HS-5 (cell line): Measurements from ENCODE around the gene C1orf174.

Experiments
- DNase-seq: peaks from one replicate; pipeline ENCODE4 v3.0.0-alpha.2; 2012; ENCODE audit warnings: low read depth

Gene C1orf174

DNA sequence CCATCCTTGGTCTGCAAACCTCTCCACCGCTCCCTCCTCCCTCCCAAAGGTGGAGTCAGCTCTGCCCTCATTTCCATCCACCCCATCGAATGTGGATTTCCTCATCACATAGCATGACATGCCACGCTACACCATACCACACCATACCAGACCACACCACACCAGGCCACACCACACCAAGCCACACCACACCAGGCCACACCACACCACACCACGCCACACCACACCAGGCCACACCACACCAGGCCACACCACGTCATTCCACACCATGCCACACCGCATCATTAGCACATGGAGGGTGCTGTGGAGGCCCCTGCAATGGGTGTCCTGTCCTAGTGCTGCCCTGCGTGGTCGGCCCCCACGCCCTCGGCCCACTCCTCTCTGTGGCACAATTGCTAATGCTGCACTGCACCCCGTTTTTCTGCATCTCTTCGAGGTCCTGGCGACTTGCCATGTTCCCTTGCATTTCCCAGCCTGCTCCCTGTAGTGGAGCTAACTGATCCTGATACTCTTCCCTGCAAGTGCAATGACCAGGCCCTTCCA, 31.5 kb downstream of the C1orf174 start:
- no peak for DNase-seq

DNA sequence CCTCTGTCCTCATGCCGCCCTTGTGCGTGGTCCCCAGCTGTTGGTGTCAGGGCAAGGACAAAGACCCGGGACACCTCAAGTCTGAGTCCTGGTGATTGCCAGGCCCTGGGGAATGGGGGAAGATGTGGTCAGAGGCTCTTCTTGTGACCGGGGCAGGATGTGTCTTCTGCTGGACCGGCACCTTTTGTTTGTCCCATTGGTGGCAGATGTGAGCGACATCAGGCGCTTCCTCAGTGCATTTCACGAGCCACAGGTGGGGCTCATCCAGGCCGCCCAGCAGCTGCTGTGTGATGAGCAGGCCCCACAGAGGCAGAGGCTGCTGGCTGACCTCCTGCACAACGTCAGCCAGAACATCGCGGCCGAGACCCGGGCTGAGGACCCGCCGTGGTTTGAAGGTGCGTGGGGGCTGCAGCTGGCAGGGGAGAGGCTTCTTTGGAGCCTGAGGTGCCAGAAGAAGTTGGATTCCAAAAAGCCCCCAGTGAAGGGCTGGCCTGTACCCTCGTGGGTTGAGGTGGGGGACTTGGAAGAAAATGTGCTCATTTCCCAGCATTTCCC, 34.4 kb downstream of the C1orf174 start:
- DNase-seq = no peak

DNA sequence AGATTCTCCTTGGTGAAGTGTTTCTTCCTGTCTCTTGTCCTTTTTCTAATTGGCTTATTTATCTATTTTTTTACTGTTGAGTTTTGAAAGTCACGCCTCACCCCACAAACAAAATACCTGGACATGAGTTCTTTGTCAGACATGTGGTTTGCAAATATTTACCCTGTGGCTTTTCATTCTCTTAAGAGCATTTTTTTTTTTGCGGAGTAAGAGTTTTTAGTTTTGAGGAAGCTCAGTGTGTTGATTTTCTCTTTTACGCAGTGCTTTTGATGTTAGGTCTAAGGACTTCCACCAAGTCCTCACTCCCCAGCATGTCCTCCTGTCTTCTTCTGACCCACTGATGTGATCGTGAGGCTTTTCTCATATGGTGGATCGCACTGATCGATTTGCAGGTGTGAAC, 35.2 kb downstream of the C1orf174 start:
- no peak for DNase-seq

DNA sequence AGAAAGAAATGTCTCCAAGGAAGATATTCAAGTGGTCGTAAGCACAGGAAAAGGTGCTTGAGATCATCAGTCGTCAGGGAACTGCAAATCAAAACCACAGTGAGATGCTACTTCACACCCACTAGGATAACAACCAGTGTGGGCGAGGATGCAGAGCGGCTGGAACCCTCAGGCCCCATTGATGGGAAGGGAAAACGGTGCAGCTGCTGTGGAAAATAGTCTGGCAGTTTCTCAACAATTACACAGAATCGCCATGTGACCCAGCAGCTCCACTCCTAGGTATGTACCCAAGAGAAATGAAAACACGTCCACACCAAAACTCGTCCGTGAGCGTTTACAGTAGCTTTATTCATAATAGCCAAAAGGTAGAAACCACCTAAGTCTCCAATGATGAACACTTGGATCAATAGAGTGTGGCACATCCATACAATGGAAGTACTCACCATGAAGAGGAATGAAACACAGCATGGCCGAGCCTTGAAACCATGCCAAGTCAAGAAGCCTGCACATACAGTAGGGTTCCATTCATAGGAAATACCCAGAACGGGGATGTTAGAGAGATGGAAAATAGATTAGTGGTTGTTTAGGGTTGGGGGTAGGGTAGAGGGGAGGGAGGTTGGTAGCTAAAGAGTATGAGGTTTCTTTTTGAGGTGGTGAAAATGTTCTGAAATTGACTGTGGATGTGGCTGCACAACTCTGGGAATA, 36.7 kb downstream of the C1orf174 start:
- no peak for DNase-seq

DNA sequence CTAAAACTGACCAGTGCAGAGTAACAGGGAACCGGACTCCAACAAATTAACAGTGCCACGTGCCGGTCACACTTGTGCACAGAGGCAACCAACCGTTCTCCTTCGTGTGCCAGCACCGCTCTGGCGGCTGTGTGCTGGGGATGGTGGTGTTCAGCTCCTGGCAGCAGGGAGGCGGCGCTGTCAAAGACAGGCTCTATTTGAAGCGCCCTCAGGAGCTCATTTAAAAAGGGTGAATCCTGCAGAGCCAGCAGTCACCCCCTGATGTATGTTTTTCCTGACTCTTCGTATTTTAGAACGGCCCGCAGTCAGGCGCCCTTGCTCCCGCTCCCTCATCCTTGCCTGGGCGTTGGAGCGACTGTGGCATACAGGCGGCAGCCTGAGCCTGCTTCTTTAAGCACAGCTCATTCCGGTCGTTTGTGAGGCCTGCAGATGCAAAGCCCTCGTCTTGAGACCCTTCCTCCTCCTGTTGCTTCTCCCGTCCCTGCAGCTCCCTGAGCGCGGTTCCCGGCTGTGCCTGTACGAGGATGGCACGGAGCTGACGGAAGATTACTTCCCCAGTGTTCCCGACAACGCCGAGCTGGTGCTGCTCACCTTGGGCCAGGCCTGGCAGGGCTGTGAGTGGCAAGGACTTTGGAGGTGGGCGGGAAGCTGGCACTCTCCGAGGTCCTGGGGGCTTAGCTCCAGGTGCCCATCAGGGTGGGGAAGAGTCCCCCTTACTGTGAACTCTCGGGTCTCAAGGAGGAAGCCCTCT, 41.7 kb downstream of the C1orf174 start:
- DNase-seq = no peak

DNA sequence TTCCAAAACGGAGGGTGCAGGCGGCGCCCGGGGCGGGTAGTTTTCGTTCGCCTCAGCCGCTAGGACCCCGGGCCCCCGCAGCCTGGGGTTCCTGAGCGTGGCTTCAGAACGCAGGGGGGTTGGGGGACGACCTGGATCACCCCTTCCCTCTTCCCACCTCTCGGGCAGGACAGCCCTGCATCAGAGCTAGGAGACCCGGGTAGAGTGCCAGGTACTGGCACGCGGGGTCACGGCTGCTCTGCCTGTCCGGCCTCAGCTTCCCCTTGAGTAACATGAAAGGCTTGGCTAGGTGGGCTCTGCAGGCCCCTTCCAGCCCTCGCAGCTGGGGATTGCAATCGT, 42.3 kb downstream of the C1orf174 start:
- no peak for DNase-seq

DNA sequence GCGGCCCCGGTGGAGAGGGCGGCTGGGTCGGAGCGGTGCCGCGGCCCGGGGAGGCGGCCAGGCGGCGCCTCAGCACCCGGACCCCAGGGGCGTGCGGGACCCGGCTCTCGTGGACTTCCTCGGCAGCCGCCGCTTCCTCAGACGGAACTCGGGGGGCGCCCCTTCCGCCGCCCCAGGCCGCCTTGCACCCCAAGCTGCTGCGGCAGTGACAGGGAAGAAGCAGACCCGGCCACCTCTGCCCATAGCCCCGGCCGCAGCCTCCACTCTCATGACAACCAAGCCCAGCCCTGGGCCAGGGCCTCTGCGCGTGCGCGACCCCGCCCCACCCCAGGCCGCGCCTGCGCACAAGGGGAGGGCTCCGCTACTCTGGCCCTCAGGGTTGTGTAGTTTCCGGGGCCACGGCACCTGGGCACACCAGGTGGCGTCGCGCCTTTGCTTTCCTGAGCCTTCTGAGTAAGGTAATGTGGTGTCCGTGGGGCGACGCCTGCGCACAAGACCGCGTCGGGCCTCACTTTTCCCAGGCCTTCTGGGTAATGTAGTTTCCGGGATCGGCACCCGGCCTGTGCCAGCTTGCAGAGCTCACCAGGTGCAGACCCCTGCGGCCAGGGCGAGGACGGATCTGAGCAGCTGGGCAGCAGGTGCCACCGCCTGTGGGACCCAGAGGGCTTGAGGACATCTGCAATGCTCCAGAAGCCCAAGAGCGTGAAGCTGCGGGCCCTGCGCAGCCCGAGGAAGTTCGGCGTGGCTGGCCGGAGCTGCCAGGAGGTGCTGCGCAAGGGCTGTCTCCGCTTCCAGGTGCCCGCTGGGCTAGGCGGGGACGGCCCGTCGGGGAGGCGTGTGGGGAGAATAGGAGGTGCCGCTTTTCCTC, 42.9 kb downstream of the C1orf174 start, which contains the start of the genes CEP104 and DFFB:
Gene CEP104 (minus strand): TSS at position 289 of the 868 bp plus-strand sequence. CDS start 4,804 bp downstream, outside the sequence.
Gene DFFB (plus strand): TSS at position 554 of the 868 bp plus-strand sequence. CDS start 128 bp downstream, at position 682.
- peak; percentile 73 for DNase-seq

DNA sequence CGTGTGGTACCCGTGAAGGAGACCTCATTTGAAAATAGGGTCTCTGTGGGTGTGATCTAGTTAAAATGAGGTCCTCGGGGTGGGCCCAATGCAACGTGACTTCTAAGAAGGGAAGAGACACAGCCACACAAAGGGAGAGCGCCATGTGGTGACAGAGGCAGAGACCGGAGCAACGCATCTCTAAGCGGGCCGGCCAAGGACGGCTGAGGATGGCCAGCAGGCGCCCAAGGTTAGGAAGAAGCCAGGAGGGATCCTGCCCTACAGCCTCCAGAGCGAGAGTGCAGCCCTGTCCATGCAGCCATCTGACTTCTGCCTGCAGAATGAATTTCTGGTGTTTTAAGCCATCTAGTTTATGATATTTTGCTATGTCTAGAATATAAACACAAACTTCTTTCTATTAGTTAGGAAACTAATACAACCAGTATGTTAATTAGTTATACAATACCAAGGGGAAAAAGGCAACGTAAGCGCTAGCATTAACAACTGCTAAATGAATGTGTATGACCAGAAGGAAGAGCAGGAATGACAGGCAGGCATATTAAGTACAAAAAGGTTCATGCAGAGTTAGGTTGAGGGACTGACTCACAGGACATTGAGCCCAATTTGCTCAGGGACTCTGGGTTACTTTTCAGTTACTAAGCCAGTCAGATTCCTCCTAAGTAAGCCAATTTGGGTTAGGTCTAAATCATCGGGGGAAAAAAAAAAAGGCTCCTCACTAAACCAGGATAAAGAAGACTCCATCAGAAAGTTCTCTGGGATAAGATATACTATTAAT, 47.2 kb downstream of the C1orf174 start:
- DNase-seq = no peak

DNA sequence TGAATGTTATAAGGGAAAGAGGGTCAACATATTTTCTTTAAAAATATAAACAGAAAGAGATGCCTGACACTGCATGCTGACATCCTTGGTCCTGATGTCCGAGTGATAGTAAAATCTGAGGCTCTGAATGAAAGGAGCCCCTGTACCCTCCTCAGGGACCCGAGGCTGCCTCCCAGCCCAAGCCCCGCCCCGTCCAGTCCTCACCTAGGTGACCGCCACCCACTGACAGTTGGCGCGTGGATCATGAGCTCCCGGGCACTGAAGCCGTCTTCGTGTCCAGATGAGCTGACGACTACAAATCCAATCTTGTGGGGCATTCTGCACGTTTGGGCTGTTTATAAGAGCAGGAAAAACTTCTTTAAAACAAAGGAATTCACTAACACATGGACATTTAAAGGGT, 48.0 kb downstream of the C1orf174 start:
- no peak for DNase-seq

DNA sequence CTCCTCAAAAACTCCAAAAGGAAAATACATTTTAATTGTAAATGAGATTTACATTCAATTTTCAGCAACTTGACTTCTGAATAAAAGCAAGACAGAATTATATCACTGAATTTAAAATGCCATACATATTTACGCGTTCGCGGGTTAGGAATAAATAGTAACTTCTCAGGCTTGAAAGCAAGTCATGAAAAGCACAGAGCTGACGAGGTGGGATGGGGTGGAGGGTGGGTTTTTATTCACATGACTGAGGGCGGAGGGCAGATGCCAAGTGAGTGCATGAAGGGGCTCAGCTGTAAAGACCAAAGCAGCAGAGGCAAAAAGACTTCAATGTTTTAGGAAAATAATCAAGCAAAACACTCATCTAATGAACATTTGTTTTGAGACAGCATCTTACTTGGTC, 48.8 kb downstream of the C1orf174 start:
- DNase-seq = no peak

DNA sequence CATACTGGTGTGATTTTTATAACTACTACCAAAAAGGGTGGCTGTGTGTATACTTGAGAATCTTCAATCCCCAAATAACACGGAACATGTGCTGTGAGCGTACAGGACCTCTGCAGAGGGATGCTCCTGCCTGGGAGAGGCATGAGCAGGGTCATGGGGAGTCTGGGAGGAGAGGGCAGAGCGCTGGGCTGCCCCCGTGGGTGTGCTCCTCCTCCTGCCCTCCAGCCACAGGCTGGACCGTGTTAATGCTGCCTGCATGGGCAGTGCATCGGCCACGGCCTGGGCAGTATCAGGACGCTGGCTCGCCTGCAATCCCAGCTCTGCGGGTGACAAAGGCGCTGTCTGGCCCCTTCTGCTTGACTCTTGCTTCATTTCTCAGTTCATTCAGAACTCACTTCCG, 49.2 kb downstream of the C1orf174 start:
- DNase-seq = no peak

DNA sequence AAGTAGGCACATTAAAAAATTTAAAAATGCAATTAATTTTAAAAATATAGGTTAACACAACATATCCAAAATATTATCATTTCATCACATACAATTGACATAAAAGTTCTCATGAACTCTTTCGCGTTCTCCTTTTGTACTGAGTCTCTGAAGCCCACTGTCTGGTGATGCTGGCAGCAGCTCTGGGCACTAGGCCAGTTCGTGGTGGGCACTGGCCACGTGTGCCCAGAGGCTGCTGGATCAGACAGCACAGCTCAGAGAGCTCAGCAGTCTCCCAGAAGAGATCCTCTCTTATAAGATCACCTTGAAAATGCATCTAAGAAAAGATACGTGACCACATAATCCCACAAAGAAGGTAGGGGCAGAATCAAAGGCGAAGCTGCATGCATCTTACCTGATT, 53.0 kb downstream of the C1orf174 start:
- no peak for DNase-seq

DNA sequence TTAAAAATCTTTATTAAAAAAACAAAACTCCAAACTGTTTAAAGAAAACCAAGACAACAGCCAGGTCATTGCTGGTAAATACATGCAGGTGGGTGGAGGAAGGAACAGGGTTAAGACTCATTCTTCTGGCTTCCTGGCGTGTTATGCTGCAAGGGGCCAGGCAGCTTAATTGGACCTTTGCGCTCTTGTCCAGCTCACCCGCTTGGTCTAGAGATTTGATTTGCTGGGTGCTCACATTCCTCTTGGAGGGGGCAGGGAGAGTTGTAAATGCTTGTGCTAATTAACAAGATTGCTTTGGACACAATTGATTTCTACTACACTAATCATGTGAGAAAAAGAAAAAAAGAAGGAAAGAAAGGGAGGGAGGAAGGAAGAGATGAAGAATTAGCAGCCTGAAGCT, 53.5 kb downstream of the C1orf174 start:
- DNase-seq = no peak

DNA sequence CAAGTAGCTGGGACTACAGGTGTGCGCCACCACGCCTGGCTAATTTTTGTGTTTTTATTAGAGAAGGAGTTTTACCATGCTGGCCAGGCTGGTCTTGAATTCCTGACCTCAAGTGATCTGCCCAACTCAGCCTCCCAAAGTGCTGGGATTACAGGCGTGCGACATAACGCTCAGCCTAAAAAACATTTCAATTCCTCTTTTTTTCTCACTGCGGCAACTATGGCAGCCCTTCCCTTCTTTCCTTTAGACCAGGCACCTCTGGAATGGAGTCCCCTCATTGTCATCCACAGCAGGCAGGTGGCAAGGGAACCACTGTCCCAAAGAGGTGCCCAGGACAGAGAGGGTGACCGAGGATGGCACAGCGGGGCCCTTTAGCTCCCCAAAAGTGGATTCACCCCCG, 57.2 kb downstream of the C1orf174 start:
- no peak for DNase-seq

DNA sequence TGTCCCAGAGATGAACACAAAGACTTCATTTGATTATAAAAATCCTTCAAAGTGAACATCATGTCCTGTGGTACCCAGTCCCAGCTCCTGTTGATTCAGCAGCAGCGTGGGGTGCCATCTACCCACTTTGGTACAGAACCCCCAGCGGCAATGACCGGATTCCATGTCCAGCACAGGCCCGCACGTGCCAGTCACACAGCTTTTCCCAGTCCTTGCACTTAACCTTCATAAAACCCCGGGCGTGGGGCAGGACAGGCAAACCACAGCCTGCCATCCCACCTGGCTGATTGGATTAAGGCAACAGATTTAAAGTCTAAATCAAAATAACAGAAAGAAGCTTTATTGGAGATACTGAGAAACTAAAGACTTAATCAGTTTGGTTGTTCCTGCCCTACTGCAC, 58.6 kb downstream of the C1orf174 start:
- DNase-seq = no peak
